ENCODE measurements around the gene C16orf87. TPM values are rescaled to one million over a fixed set of nuclear protein-coding genes. Genes with fewer than 3 reads are reported as not detected.

Gene C16orf87
- total and polyA plus RNA-seq, 2 donors (not counting 1 experiment from before 2014, with no cell fraction given), result 3.4 to 11.3 TPM

DNA sequence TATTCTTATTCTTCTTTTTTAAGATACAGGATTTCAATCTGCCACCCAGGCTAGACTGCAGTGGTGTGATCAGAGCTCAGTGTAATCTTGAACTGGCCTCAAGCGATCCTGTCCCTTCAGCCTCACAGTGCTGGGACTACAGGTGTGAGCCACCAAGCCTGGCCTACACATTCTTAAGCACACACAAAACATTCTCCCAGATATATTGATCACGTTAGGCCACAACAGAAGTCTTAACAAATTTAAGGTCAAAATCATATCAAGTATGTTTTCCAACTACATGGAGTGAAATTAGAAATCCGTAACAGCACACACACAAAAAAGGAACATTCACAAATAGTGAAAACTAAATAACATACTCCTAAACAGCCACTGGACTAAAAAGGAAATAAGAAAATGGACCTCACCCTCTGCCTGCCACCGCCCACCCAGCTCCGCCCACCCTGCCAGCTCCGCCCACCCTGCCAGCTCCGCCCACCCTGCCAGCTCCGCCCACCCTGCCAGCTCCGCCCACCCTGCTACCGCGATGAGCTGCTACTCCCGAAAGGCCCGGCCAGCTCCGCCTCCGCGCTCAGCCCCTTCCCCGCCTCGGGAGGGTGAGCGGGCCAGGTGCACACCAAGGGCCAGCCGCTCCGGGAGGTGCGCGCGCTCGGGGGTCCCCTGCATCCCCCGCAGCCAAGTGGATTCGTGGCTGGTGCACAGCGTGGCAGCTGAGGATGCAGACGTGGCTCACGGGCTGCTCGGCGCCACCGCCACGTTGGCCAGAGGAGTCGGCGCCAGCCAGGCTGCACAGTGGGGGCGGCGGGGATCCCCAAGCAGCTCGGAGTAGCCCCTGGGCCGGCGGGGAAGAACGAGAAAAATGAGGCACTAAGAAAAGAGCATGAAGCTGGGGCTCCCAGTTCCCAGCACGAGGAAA, 41.2 kb downstream of the C16orf87 start:
- Histone ChIP-seq H2AFZ (ENCODE audit: insufficient read depth, low read depth, low read length, poor library complexity, severe bottlenecking) (peak overlapping the region; percentile 98), H3K27ac (ENCODE audit: low read length in 2 of 2) (peak overlapping the region; percentile 42 to 70), H3K4me1 (ENCODE audit: control insufficient read depth in 2 of 2, insufficient read depth in 2 of 2, low read length in 2 of 2) (peaks cover 36 to 42% of the 10 kb centered on the region in 2 donors), H3K79me2 (ENCODE audit: control insufficient read depth, insufficient read depth, low read length) (peaks cover 4% of the 10 kb centered on the region), H3K4me3 (ENCODE audit: control extremely low read depth in 1 of 5, extremely low read depth in 1 of 5, insufficient read depth in 1 of 5, low read depth in 2 of 5, low read length in 4 of 5) (peak overlapping the region; percentile 21 to 90 (median 66)), H3K36me3 (replicated peaks in 1 of 2; ENCODE audit: control extremely low read depth in 1 of 2, control insufficient read depth in 1 of 2, extremely low read depth in 1 of 2, insufficient read depth in 2 of 2, low read length in 1 of 2) (no peaks in the 10 kb centered on the region), H3K9me3 (ENCODE audit: control extremely low read depth in 1 of 3, control insufficient read depth in 2 of 3, insufficient read depth in 1 of 3, low read length in 2 of 3) (peaks cover 8 to 21% (median 18%) of the 10 kb centered on the region in 3 donors), H4K20me1 (ENCODE audit: control insufficient read depth, insufficient read depth, low read length, poor library complexity, severe bottlenecking) (no peaks in the 10 kb centered on the region), H3K9ac (ENCODE audit: low read length) (peak overlapping the region; percentile 86), H3K4me2 (replicated peaks; ENCODE audit: low read depth, low read length, poor library complexity, severe bottlenecking) (peak overlapping the region; percentile 93), H3K27me3 (replicated peaks in 1 of 4; ENCODE audit: control extremely low read depth in 1 of 4, control insufficient read depth in 3 of 4, insufficient read depth in 4 of 4, low read length in 3 of 4) (no peaks in the 10 kb centered on the region)
- peak; percentile 94 for ATAC-seq (ENCODE audit: low read depth)
- Mint-ChIP-seq H3K9me3 (ENCODE audit: insufficient read depth) (peaks cover 10% of the 10 kb centered on the region), H3K27me3 (no peaks in the 10 kb centered on the region), H3K4me1 (peaks cover 52% of the 10 kb centered on the region), H3K4me3 (peak overlapping the region; percentile 85), H3K27ac (peak overlapping the region; percentile 81)
- POLR2A ChIA-PET, result interaction anchor here (0.6 to 1.4 kb wide), 4 partner anchors 11 to 99 kb away, joined by 3 to 8 read pairs (median 4); partner anchors contain the start of gene C16orf87
- intact Hi-C loops (cut with micrococcal nuclease), result loop anchor here (1.0 to 5.0 kb wide), 7 partner anchors 21 to 183 kb away; partner anchors contain the start of genes C16orf87, DNAJA2, GPT2 and ORC6
- CTCF ChIA-PET, result interaction anchor here (0.7 to 1.3 kb wide), 9 partner anchors 12 to 123 kb away, joined by 3 to 14 read pairs (median 4); no protein-coding TSS in a partner anchor
- TF ChIP-seq, protein P1, sequence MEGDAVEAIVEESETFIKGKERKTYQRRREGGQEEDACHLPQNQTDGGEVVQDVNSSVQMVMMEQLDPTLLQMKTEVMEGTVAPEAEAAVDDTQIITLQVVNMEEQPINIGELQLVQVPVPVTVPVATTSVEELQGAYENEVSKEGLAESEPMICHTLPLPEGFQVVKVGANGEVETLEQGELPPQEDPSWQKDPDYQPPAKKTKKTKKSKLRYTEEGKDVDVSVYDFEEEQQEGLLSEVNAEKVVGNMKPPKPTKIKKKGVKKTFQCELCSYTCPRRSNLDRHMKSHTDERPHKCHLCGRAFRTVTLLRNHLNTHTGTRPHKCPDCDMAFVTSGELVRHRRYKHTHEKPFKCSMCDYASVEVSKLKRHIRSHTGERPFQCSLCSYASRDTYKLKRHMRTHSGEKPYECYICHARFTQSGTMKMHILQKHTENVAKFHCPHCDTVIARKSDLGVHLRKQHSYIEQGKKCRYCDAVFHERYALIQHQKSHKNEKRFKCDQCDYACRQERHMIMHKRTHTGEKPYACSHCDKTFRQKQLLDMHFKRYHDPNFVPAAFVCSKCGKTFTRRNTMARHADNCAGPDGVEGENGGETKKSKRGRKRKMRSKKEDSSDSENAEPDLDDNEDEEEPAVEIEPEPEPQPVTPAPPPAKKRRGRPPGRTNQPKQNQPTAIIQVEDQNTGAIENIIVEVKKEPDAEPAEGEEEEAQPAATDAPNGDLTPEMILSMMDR (IDR thresholded peaks at IDR 0.05), result no peak
- no peak for TF ChIP-seq EZH2 (IDR thresholded peaks at IDR 0.05; ENCODE audit: borderline replicate concordance, insufficient read depth, low read depth, low read length, poor library complexity, severe bottlenecking)
- 5% methylated on average over 37 of the region's 43 CpGs for WGBS (ENCODE audit: insufficient coverage)
- peak; percentile 89 for DNase-seq

All from B cell (primary cell).